ENCODE measurements around the gene DRD4. TPM values are rescaled to one million over a fixed set of nuclear protein-coding genes. Genes with fewer than 3 reads are reported as not detected.

The DRD4 gene
- total and polyA plus RNA-seq, 2 of the 13 experiments (the other 11 are each of a cell fraction or from before 2014, with no cell fraction given), result 0.09 to 0.13 TPM

- no peak for TF ChIP-seq MXD1 (CRISPR knock-in tag; IDR thresholded peaks at IDR 0.05)
- no peak for TF ChIP-seq TOE1 (CRISPR knock-in tag; IDR thresholded peaks at IDR 0.05)
- peak; percentile 92 for TF ChIP-seq SAP130 (CRISPR knock-in tag; IDR thresholded peaks at IDR 0.05; ENCODE audit: low read depth)
- TF ChIP-seq ZEB1 (IDR thresholded peaks at IDR 0.05; ENCODE audit: insufficient replicate concordance, low read depth), result peak; percentile 5
- peak; percentile 46 for TF ChIP-seq HNF4A (CRISPR knock-in tag; IDR thresholded peaks at IDR 0.05)
- TF ChIP-seq MBD4 (IDR thresholded peaks at IDR 0.05; ENCODE audit: borderline replicate concordance, low read length), result no peak
- TF ChIP-seq HOXD1 (CRISPR knock-in tag; IDR thresholded peaks at IDR 0.05), result 0 out of 2 replicates have a peak, but pooled peaks have one; percentile 35
- TF ChIP-seq HMGA1 (CRISPR knock-in tag; conservative IDR thresholded peaks at IDR 0.05), result no peak
- 0 out of 2 replicates have a peak, but pooled peaks have one; percentile 24 for TF ChIP-seq KMT2A (CRISPR knock-in tag; IDR thresholded peaks at IDR 0.05)
- no peak for TF ChIP-seq ZNF34 (CRISPR knock-in tag; IDR thresholded peaks at IDR 0.05; ENCODE audit: borderline replicate concordance)
- TF ChIP-seq TRIM22 (IDR thresholded peaks at IDR 0.05), result no peak
- TF ChIP-seq RXRB (CRISPR knock-in tag; IDR thresholded peaks at IDR 0.05; ENCODE audit: borderline replicate concordance), result peak; percentile 61
- no peak for TF ChIP-seq RORA (CRISPR knock-in tag; IDR thresholded peaks at IDR 0.05)
- no peak for TF ChIP-seq DDIT3 (CRISPR knock-in tag; IDR thresholded peaks at IDR 0.05)
- TF ChIP-seq ZFP41 (CRISPR knock-in tag; IDR thresholded peaks at IDR 0.05; ENCODE audit: borderline replicate concordance), result no peak
- 0 out of 2 replicates have a peak, but pooled peaks have one; percentile 26 for TF ChIP-seq ZNF563 (CRISPR knock-in tag; IDR thresholded peaks at IDR 0.05)
- no peak for TF ChIP-seq ZNF232 (CRISPR knock-in tag; IDR thresholded peaks at IDR 0.05; ENCODE audit: borderline replicate concordance)
- no peak for TF ChIP-seq NR2F6 (IDR thresholded peaks at IDR 0.05)
- TF ChIP-seq NR2F6 (CRISPR knock-in tag; IDR thresholded peaks at IDR 0.05), result 0 out of 2 replicates have a peak, but pooled peaks have one; percentile 38
- peak; percentile 63; the same call in 1 of the 2 replicates for TF ChIP-seq TGIF2 (CRISPR knock-in tag; IDR thresholded peaks at IDR 0.05)
- TF ChIP-seq JUNB (CRISPR knock-in tag; IDR thresholded peaks at IDR 0.05; ENCODE audit: borderline replicate concordance), result no peak
- peak; percentile 52; the same call in 1 of the 2 replicates for TF ChIP-seq HNRNPL (IDR thresholded peaks at IDR 0.05; ENCODE audit: low read depth, low read length)
- peak; percentile 74; the same call in 1 of the 2 replicates for TF ChIP-seq GATAD2A (CRISPR knock-in tag; IDR thresholded peaks at IDR 0.05)
- no peak for TF ChIP-seq ZNF552 (CRISPR knock-in tag; IDR thresholded peaks at IDR 0.05; ENCODE audit: borderline replicate concordance)
- peak; percentile 51; the same call in 1 of the 2 replicates for TF ChIP-seq RBFOX2 (IDR thresholded peaks at IDR 0.05; ENCODE audit: low read depth, low read length)
- no peak for TF ChIP-seq TMF1 (CRISPR knock-in tag; IDR thresholded peaks at IDR 0.05; ENCODE audit: low read depth)
- peak; percentile 60; the same call in 1 of the 2 replicates for TF ChIP-seq HOXA3 (CRISPR knock-in tag; IDR thresholded peaks at IDR 0.05)
- TF ChIP-seq ZNF253 (CRISPR knock-in tag; IDR thresholded peaks at IDR 0.05; ENCODE audit: borderline replicate concordance), result no peak
- no peak for TF ChIP-seq TSC22D2 (CRISPR knock-in tag; IDR thresholded peaks at IDR 0.05; ENCODE audit: borderline replicate concordance)
- peak; percentile 72; the same call in 1 of the 2 replicates for TF ChIP-seq MEIS1 (CRISPR knock-in tag; IDR thresholded peaks at IDR 0.05; ENCODE audit: borderline replicate concordance)
- peak; percentile 20; the same call in 1 of the 2 replicates for TF ChIP-seq ZNF501 (CRISPR knock-in tag; IDR thresholded peaks at IDR 0.05)
These were observed 18.1 kb downstream of the DRD4 start (continued) for GRCh38 chr11:655036-655726.

Measured in HepG2 (cell line).